Activated CD4-positive, alpha-beta T cell treated with anti-CD3 and anti-CD28 coated beads, Interleukin-2, amount 50 U/mL, for 4 hours (primary cell): Measurements from ENCODE around the gene ATP2A1.

Experiments
- DNase-seq, 2 experiments: peaks; one replicate each; pipeline ENCODE4 v3.0.0-alpha.2; 2020

Gene ATP2A1

DNA sequence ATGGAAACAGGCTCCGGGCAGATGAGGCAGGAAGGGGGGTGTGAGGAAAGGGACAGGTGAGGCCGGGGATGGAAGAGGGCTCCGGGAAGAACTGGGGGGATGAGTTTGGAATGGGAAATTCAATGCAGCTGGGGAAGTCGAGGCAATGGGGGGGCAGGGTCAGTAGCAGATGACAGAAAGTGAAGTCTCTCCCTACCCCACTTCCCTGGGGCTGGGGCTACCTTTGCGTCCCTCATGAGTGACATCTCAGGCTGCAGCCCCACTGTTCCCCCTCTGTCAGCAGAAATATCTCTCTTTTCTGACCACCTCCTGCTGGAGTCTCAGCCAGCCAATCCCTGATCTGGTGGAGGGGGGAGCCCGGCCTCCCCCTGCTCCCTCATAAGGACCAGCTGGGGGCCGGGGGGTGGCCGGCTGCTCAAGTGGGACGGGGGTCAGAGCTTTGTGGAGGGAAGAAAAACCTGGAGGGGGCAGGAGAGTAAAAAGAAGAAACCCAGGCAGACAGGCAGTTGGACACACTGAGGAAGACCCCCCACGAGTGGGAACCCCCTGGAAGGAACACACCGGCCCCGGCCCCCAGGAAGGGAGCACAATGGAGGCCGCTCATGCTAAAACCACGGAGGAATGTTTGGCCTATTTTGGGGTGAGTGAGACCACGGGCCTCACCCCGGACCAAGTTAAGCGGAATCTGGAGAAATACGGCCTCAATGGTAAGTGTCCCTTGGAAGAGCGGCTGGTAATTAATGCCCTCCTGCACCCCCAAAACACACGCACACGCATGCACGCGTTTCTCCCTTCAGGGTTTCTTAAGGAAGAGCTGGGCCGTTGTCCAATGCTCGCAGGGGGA lies at the start of gene ATP2A1:
Gene ATP2A1, plus strand, starts transcription at position 406 of the 844 bp plus-strand sequence. Its CDS starts 184 bp downstream, at position 590.
- DNase-seq = no peak

DNA sequence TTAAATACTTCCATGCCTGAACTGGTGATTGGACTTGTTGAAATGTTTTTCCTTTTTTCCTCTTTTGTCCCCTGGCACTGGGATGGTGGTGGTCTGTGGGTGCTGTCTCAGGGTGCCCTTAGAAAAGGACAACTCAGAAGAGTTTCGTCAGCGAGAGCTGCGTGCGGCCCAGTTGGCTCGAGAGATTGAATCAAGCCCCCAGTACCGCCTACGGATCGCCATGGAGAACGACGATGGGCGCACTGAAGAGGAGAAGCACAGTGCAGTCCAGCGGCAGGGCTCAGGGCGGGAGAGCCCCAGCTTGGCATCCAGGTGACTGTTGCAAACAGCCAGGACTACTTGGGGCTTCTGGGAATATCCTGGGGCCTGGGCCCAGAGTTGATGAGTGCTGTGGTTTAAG lies 48.5 kb upstream of the ATP2A1 start:
- DNase-seq = no peak

DNA sequence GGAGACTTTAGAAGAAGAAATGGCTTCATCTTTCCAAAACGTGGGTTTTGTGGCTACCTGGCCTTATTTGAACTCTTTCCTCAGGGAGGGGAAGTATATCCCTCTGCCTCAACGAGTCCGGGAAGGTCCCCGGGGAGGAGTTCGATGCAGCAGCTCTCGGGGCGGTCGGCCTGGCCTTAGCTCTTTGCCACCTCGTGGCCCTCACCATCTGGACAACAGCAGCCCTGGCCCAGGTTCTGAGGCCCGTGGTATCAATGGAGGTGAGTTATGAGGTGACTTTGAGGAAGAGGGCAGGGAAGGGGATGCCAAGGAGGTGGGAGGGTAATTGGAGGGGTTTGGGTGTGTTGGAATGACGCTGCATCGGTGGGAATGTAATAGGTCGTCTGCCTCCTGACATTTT lies 47.8 kb upstream of the ATP2A1 start:
- no peak for DNase-seq

GRCh38 chr16:28834349-28834748 lies 43.9 kb upstream of the ATP2A1 start:
- no peak for DNase-seq

GRCh38 chr16:28834873-28835863 lies 43.1 kb upstream of the ATP2A1 start:
- DNase-seq = no peak

- DNase-seq = no peak
Measured at GRCh38 chr16:28835864-28836760, 42.2 kb upstream of the ATP2A1 start.

GRCh38 chr16:28836761-28837064 lies 41.6 kb upstream of the ATP2A1 start:
- no peak for DNase-seq

DNA sequence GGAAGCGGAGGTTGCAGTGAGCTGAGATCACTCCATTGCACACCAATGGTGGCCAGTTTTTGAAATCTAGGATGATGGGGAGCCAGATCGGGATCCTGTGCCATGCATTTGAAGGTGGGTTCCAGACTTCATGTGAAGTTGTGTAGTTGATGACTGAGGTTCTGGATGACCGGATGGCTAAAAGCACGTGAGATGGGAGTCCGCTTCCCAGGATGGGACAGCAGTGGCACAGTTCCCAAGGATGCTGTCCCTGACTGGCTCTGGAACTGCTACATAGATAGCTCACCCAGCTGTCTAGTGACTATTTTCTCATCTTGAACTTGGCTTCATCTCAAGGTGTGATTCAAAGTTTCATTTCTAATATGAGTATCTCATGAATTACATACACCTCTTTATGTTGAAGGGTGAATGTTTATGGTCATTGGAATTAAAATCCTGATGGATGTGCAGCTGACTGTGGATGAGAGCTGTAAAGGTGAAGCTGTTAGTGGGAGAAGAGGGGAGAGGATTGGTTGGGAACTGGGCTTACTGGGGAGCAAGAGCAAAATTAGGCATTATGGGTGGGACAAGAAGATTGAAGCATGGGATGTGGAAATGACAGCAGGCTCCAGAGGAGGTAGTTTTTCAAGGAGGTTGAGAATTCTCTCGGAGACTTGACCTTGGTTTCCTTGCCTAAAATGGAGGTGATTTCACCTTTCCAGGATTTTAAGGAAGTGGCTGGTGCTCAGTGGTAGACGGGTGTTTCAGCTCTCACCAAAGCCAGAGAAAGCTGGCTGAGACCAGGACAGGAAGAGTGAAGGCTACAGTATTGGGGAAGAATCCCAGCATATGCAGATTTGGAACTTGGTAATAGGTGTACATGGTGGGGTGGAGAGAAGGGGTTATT lies 40.4 kb upstream of the ATP2A1 start:
- DNase-seq = no peak

DNA sequence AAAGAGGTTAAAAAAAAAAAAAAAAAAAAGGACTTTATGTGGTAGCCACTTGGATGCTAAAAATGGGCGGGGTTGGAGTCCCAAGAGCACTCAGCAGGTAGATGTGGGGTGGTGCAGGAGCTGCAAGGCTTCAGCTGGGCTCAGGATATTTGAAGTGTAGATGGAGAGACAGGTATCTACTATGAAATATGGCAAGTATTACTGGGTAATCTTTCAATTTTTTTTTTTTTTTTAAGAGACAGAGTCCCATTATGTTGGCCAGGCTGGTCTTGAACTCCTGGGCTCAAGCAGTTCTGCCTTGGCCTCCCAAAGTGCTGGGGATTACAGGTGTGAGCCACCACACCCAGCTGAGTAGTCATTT lies 39.8 kb upstream of the ATP2A1 start:
- DNase-seq = no peak

DNA sequence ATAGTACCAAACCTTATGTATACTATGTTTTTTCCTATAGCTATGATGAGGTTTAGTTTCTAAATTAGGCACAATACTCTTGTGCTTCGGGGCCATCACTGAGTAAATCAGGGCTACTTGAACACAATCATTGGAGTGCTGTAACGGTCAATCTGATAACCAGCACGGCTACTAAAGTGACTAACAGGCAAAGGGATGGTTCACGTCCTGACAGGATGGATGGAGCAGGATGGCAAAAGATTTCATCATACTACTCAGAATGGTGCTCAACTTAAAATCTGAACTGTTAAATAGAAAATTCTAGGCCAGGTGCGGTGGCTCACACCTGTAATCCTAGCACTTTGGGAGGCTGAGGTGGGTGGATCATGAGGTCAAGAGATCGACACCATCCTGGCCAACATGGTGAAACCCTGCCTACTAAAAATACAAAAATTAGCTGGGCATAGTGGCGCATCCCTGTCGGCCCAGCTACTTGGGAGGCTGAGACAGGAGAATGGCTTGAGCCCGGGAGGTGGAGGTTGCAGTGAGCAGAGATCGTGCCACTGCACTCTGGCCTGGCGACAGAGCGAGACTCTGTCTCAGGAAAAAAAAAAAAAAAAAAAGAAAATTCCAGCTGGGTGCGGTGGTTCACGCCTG lies 39.2 kb upstream of the ATP2A1 start:
- no peak for DNase-seq

GRCh38 chr16:28839899-28840298 lies 38.4 kb upstream of the ATP2A1 start:
- no peak for DNase-seq

- DNase-seq = no peak
Measured at GRCh38 chr16:28842696-28843095, 35.6 kb upstream of the ATP2A1 start.

DNA sequence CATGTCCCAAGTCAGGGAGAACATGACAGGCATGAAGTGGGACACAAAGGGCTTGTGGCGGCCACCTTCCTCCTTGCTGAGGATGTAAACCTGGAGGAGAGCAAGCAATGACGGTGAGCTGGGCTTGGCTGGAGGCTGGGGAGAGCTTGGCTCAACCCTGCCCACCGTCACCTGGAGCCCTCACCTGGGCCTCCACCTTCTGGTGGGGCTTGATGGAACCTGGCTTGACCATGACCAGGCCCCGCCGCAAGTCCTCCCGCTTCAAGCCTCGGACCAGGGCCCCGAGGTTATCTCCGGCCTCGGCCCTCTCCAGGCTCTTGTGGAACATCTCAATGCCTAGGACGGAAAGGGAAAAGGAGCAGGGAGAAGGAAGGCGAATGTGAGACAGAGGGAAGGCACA lies 34.5 kb upstream of the ATP2A1 start:
- no peak for DNase-seq

- no peak for DNase-seq
Measured at GRCh38 chr16:28844226-28844885, 33.9 kb upstream of the ATP2A1 start.

DNA sequence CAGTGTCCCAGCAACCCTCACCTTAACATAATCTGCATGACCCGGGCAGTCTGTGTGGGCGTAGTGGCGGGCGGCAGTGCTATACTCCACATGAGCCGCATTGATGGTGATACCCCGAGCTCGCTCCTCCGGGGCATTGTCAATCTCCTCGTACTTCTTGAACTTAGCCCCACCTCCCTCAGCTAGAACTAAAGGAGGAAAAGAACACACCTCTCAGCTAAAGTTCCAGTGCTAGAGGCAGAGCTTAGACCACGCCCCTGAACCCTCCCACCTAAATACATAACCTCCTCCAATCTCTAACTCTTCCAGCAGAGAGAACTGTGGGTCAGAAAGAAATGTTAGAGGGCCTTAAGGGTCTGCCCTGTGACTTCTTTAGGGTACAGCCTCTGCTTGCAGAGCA lies 33.0 kb upstream of the ATP2A1 start:
- DNase-seq = peak in 1 of 2 experiments; percentile 39

DNA sequence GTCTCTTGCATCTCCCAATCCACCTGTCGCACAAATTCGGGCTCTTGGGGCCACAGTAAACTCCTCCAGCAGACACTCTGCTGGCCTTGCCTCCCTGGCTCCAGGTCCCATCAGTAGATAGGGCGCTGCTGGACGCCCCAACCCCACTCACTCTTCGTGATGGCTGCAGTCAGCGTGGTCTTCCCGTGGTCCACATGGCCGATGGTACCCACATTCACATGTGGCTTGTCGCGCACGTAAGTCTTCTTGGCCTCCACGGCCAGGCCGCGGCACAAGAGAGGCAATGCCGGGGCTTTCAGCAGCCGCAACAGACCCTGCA lies 32.6 kb upstream of the ATP2A1 start:
- no peak for DNase-seq

- DNase-seq = peak; percentile 97 to 98
Measured at GRCh38 chr16:28846080-28846932, 32.0 kb upstream of the ATP2A1 start, which contains the start of gene TUFM. TUFM (minus strand) TSS chr16:28846348; CDS start chr16:28846269, 79 bp downstream.

- DNase-seq = no peak
Measured at GRCh38 chr16:28846933-28847273, 31.4 kb upstream of the ATP2A1 start.

DNA sequence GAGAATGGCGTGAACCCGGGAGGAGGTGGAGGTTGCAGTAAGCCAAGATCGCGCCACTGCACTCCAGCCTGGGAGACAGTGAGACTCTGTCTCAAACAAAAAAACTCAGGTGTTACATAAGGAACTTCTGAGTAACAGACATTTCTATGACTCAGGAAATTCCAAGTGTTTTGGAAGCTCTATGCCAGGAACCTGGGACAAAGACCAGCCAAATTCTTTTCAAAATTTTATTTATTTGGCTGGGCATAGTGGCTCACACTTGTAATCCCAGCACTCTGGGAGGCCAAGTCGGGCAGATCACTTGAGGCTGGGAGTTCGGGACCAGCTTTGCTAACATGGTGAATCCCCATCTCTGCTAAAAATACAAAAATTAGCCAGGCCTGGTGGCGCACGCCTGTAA lies 19.9 kb upstream of the ATP2A1 start:
- DNase-seq = no peak

- DNase-seq = no peak
Measured at GRCh38 chr16:28859326-28859725, 19.0 kb upstream of the ATP2A1 start.
